Tibial nerve (tissue), 4 donors: Measurements from ENCODE around the gene SEC24B.

Experiments
- EP300 ChIP-seq, 2 donors: sonication (generic); formaldehyde crosslinking; IDR thresholded peaks; one replicate each; pipeline ENCODE4 v1.6.1; 2017; ENCODE audit warnings: antibody characterized with exemption in 2 of 2, mild to moderate bottlenecking in 1 of 2
- POLR2A ChIP-seq, 2 donors: fragments of 450-650 bp; IDR thresholded peaks; one replicate each; pipeline ENCODE4 v1.6.1; 2017; ENCODE audit warnings: antibody characterized with exemption in 2 of 2, mild to moderate bottlenecking in 2 of 2, moderate library complexity in 2 of 2
- TF ChIP-seq, protein P1 (sequence below), 5 experiments: fragments of 200-600 bp in 3 of 5; fragments of 450-650 bp in 2 of 5; sonication (generic) in 3 of 5; IDR thresholded peaks; one replicate each; pipeline ENCODE4 v1.5.1; 2016 to 2019; ENCODE audit warnings: antibody characterized with exemption in 5 of 5, mild to moderate bottlenecking in 3 of 5, moderate library complexity in 2 of 5

GRCh38 chr4:109407027-109407737 is 26.4 kb upstream of the SEC24B start:
- TF ChIP-seq, protein P1, sequence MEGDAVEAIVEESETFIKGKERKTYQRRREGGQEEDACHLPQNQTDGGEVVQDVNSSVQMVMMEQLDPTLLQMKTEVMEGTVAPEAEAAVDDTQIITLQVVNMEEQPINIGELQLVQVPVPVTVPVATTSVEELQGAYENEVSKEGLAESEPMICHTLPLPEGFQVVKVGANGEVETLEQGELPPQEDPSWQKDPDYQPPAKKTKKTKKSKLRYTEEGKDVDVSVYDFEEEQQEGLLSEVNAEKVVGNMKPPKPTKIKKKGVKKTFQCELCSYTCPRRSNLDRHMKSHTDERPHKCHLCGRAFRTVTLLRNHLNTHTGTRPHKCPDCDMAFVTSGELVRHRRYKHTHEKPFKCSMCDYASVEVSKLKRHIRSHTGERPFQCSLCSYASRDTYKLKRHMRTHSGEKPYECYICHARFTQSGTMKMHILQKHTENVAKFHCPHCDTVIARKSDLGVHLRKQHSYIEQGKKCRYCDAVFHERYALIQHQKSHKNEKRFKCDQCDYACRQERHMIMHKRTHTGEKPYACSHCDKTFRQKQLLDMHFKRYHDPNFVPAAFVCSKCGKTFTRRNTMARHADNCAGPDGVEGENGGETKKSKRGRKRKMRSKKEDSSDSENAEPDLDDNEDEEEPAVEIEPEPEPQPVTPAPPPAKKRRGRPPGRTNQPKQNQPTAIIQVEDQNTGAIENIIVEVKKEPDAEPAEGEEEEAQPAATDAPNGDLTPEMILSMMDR (IDR thresholded peaks at IDR 0.05): no peak
- TF ChIP-seq POLR2A (IDR thresholded peaks at IDR 0.05) (no peak), EP300 (IDR thresholded peaks at IDR 0.05) (no peak)
